Brain microvascular endothelial cell (primary cell): ENCODE data around the gene OR2G2.

Experiments
- DNase-seq: peaks from one replicate; pipeline ENCODE4 v3.0.0-alpha.2; 2020
- H3K27ac ChIP-seq: fragments of 250-450 bp; sonication (Bioruptor Pico); 2 replicates; pipeline ENCODE4 v1.5.1; 2020; ENCODE audit warnings: mild to moderate bottlenecking, moderate library complexity
- H3K27me3 ChIP-seq: fragments of 250-450 bp; sonication (Bioruptor Pico); replicated peaks from 2 replicates; pipeline ENCODE4 v1.5.1; 2020; ENCODE audit warnings: mild to moderate bottlenecking
- H3K36me3 ChIP-seq: fragments of 250-450 bp; sonication (Bioruptor Pico); replicated peaks from 2 replicates; pipeline ENCODE4 v1.5.1; 2020; ENCODE audit warnings: mild to moderate bottlenecking
- H3K4me3 ChIP-seq: 2 replicates; pipeline ENCODE4 v1.5.1; 2011; ENCODE audit warnings: low read depth, mild to moderate bottlenecking, control low read depth, low read length, moderate library complexity
- CTCF ChIP-seq: IDR thresholded peaks from 2 replicates; pipeline ENCODE4 v1.5.1; 2011; ENCODE audit warnings: low read depth, mild to moderate bottlenecking, moderate library complexity, low read length, control low read depth, inconsistent platforms; ENCODE audit errors: missing control alignments
- in situ Hi-C: cut with HindIII; loops from 2 replicates; pipeline ENCODE4 v1.10.0; 2017; ENCODE audit warnings: low sequenced_read_pairs, low pct_ligation_motif_present

Gene OR2G2

GRCh38 chr1:247548769-247549182 lies 39.4 kb upstream of the OR2G2 start, which contains the start of gene GCSAML:
Gene GCSAML (plus strand): TSS chr1:247549134. CDS start chr1:247549192, 58 bp downstream.
- no peak for TF ChIP-seq CTCF
- DNase-seq: no peak

GRCh38 chr1:247551721-247552120 lies 36.4 kb upstream of the OR2G2 start:
- no peak for TF ChIP-seq CTCF
- no peak overlapping the region for H3K4me3 ChIP-seq
- H3K27me3 ChIP-seq: no peaks in the 10 kb centered on the region
- peak; percentile 25 for DNase-seq
- H3K36me3 ChIP-seq: no peaks in the 10 kb centered on the region
- in situ Hi-C loops: no loop called here
- H3K27ac ChIP-seq: no peak overlapping the region

More at GRCh38 chr1:247548769-247549182, 39.4 kb upstream of the OR2G2 start, which contains the start of gene GCSAML:
- in situ Hi-C loops: no loop called here
- Histone ChIP-seq H3K4me3 (no peak within 1 kb of the TSS), H3K36me3 (no peaks in the 10 kb centered on the region), H3K27me3 (no peaks in the 10 kb centered on the region), H3K27ac (no peak within 1 kb of the TSS)

- H3K27ac ChIP-seq: no peak overlapping the region
- no peaks in the 10 kb centered on the region for H3K27me3 ChIP-seq
- DNase-seq: no peak
- no peaks in the 10 kb centered on the region for H3K36me3 ChIP-seq
- TF ChIP-seq CTCF: no peak
- in situ Hi-C loops: no loop called here
- no peak overlapping the region for H3K4me3 ChIP-seq
Observed at GRCh38 chr1:247552231-247552630, 35.9 kb upstream of the OR2G2 start.

GRCh38 chr1:247557926-247558674 lies 30.1 kb upstream of the OR2G2 start:
- in situ Hi-C loops: no loop called here

GRCh38 chr1:247561711-247562110 lies 26.4 kb upstream of the OR2G2 start:
- Histone ChIP-seq H3K36me3 (no peaks in the 10 kb centered on the region), H3K27me3 (no peaks in the 10 kb centered on the region), H3K27ac (no peak overlapping the region), H3K4me3 (no peak overlapping the region)
- in situ Hi-C loops: no loop called here
- TF ChIP-seq CTCF: no peak
- no peak for DNase-seq

More at GRCh38 chr1:247557926-247558674, 30.1 kb upstream of the OR2G2 start:
- Histone ChIP-seq H3K4me3 (no peak overlapping the region), H3K36me3 (no peaks in the 10 kb centered on the region), H3K27ac (no peak overlapping the region), H3K27me3 (no peaks in the 10 kb centered on the region)
- DNase-seq: no peak
- no peak for TF ChIP-seq CTCF

GRCh38 chr1:247562198-247562597 lies 26.0 kb upstream of the OR2G2 start:
- Histone ChIP-seq H3K4me3 (no peak overlapping the region), H3K27me3 (no peaks in the 10 kb centered on the region), H3K27ac (no peak overlapping the region), H3K36me3 (no peaks in the 10 kb centered on the region)
- no peak for TF ChIP-seq CTCF
- in situ Hi-C loops: no loop called here
- DNase-seq: no peak
